Calu3 (cell line): Measurements from ENCODE around the gene IBA57. TPM values are rescaled to one million over a fixed set of nuclear protein-coding genes. Genes with fewer than 3 reads are reported as not detected.

ENCODE experiments used
- BruUV-seq: library from RNA; stranded (reverse); fragments of 400-500 nt; replicated peaks from 2 replicates; lab custom pipeline; 2021; lab: Mats Ljungman, UMichigan
- CTCF ChIA-PET: fragments of 300-600 bp; sonication (Branson Sonifier 250); formaldehyde crosslinking; loops from one replicate; lab custom pipeline; 2022; ENCODE audit warnings: antibody characterized with exemption; lab: Charles Lee
- DNase-seq: peaks from one replicate; pipeline ENCODE4 v3.0.0; 2022
- H3K27ac Mint-ChIP-seq: one replicate; pipeline ENCODE4 v1.8.0; 2022; ENCODE audit warnings: mixed read lengths; ENCODE audit not compliant: unreplicated experiment
- H3K27me3 Mint-ChIP-seq: one replicate; pipeline ENCODE4 v1.8.0; 2022; ENCODE audit warnings: mixed read lengths; ENCODE audit not compliant: unreplicated experiment
- H3K36me3 Mint-ChIP-seq: one replicate; pipeline ENCODE4 v1.8.0; 2022; ENCODE audit warnings: mild to moderate bottlenecking, moderate library complexity, mixed read lengths; ENCODE audit not compliant: insufficient read depth, unreplicated experiment
- H3K4me1 Mint-ChIP-seq: one replicate; pipeline ENCODE4 v1.8.0; 2022; ENCODE audit warnings: mild to moderate bottlenecking, low read depth, mixed read lengths; ENCODE audit not compliant: unreplicated experiment
- H3K4me3 Mint-ChIP-seq: one replicate; pipeline ENCODE4 v1.8.0; 2022; ENCODE audit warnings: mild to moderate bottlenecking, low read depth, moderate library complexity, mixed read lengths; ENCODE audit not compliant: unreplicated experiment
- H3K9me3 Mint-ChIP-seq: one replicate; pipeline ENCODE4 v1.8.0; 2022; ENCODE audit warnings: low read depth, mixed read lengths; ENCODE audit not compliant: unreplicated experiment
- CTCF ChIP-seq: fragments of 200-600 bp; IDR thresholded peaks from one replicate; pipeline ENCODE4 v1.8.0; 2022; ENCODE audit warnings: antibody characterized with exemption; ENCODE audit not compliant: unreplicated experiment
- intact Hi-C: fragments of 100-400 bp; cut with micrococcal nuclease; formaldehyde crosslinking; loops from one replicate; pipeline ENCODE4 v1.10.0; 2022; ENCODE audit not compliant: unreplicated experiment
- total RNA-seq: library from RNA; stranded (reverse); gene quantifications from 2 replicates; pipeline ENCODE4 v1.2.3, GENCODE V29; 2022

The IBA57 gene
- total RNA-seq, 1 experiment from 2014 or later = 9.2 TPM

- CTCF ChIA-PET = no interaction called here
- Mint-ChIP-seq H3K9me3 (peaks cover 4% of the 10 kb centered on the region), H3K4me1 (no peaks in the 10 kb centered on the region), H3K27ac (no peak overlapping the region), H3K27me3 (peaks cover 36% of the 10 kb centered on the region), H3K36me3 (no peaks in the 10 kb centered on the region), H3K4me3 (no peak overlapping the region)
- intact Hi-C loops = no loop called here
- DNase-seq = no peak
- TF ChIP-seq CTCF = no peak
- BruUV-seq = no TSS peak
These were observed 40.2 kb downstream of the IBA57 start for GRCh38 chr1:228205526-228206436.

- Mint-ChIP-seq H3K36me3 (peaks cover 5% of the 10 kb centered on the region), H3K4me1 (no peaks in the 10 kb centered on the region), H3K4me3 (no peak overlapping the region), H3K27ac (no peak overlapping the region), H3K9me3 (no peaks in the 10 kb centered on the region), H3K27me3 (peaks cover 36% of the 10 kb centered on the region)
- no TSS peak for BruUV-seq
- intact Hi-C loops = no loop called here
- no peak for TF ChIP-seq CTCF
- CTCF ChIA-PET = interaction anchor here (0.5 kb wide), 1 partner anchor 75 kb away, joined by 6 read pairs; no protein-coding TSS in a partner anchor
- no peak for DNase-seq
These were observed 41.2 kb downstream of the IBA57 start for GRCh38 chr1:228206582-228207351.

GRCh38 chr1:228207381-228207810, 41.8 kb downstream of the IBA57 start:
- no peaks in the 10 kb centered on the region for H3K9me3 Mint-ChIP-seq

More at GRCh38 chr1:228207381-228207810, 41.8 kb downstream of the IBA57 start:
- DNase-seq = no peak
- CTCF ChIA-PET = no interaction called here
- no peak overlapping the region for H3K4me3 Mint-ChIP-seq
- TF ChIP-seq CTCF = no peak
- intact Hi-C loops = no loop called here
- no TSS peak for BruUV-seq
- H3K36me3 Mint-ChIP-seq = peaks cover 8% of the 10 kb centered on the region
- H3K27ac Mint-ChIP-seq = no peak overlapping the region
- peaks cover 36% of the 10 kb centered on the region for H3K27me3 Mint-ChIP-seq
- no peaks in the 10 kb centered on the region for H3K4me1 Mint-ChIP-seq
